Transverse colon (tissue), 4 donors: ENCODE measurements around the gene PSD. TPM values are rescaled to one million over a fixed set of nuclear protein-coding genes. Genes with fewer than 3 reads are reported as not detected.
"Not testable (repeated sequence)": the region's sequence is repeated elsewhere in the genome, so short reads cannot be mapped to it uniquely, and the experiment has no call there.

ENCODE experiments used
- DNase-seq: peaks from one replicate; pipeline ENCODE4 v3.0.0-alpha.2; 2019
- H3K27ac ChIP-seq, 4 donors: fragments of 200-600 bp; sonication (generic); 2 replicates each; pipeline ENCODE4 v1.5.1; 2016 to 2018; ENCODE audit warnings: inconsistent platforms in 4 of 4
- H3K27me3 ChIP-seq: fragments of 200-600 bp; sonication (generic); 2 replicates; pipeline ENCODE4 v1.5.1; 2017; ENCODE audit warnings: inconsistent platforms
- H3K36me3 ChIP-seq, 4 donors: fragments of 200-600 bp; sonication (generic); 2 replicates each; pipeline ENCODE4 v1.5.1; 2017 to 2019; ENCODE audit warnings: inconsistent platforms in 4 of 4
- H3K4me1 ChIP-seq, 4 donors: fragments of 200-600 bp; sonication (generic); 2 replicates each; pipeline ENCODE4 v1.5.1; 2017 to 2020; ENCODE audit warnings: inconsistent platforms in 4 of 4
- H3K4me3 ChIP-seq, 4 donors: fragments of 200-600 bp; sonication (generic); 1 replicate in 1 of 4; 2 replicates in 3 of 4; pipeline versions ENCODE4 v1.5.1 to v1.6.1; 2017 to 2019; ENCODE audit warnings: inconsistent platforms in 4 of 4
- H3K9me3 ChIP-seq, 2 donors: fragments of 200-600 bp; sonication (generic); 2 replicates each; pipeline ENCODE4 v1.5.1; 2017 to 2019; ENCODE audit warnings: inconsistent platforms in 2 of 2
- EP300 ChIP-seq: sonication (generic); formaldehyde crosslinking; IDR thresholded peaks from one replicate; pipeline ENCODE4 v1.6.1; 2017; ENCODE audit warnings: antibody characterized with exemption, low read depth
- POLR2A ChIP-seq: fragments of 450-650 bp; IDR thresholded peaks from one replicate; pipeline ENCODE4 v1.6.1; 2016; ENCODE audit warnings: antibody characterized with exemption, mild to moderate bottlenecking, moderate library complexity
- POLR2AphosphoS5 ChIP-seq, 3 donors: sonication (generic); formaldehyde crosslinking; IDR thresholded peaks; one replicate each; pipeline ENCODE4 v1.6.1; 2016; ENCODE audit warnings: antibody characterized with exemption in 3 of 3
- WGBS, 2 donors: methylation state at CpG; one replicate each; pipeline ENCODE4 v1.1.5; 2018; ENCODE audit warnings: low coverage in 1 of 2; 5-methylcytosine and 5-hydroxymethylcytosine counted together
- in situ Hi-C, 4 donors: fragments of 200-750 bp; cut with MboI; loops; one replicate each; pipeline versions ENCODE4 v1.15.0 to v1.15.1; 2017; ENCODE audit warnings: low sequenced_read_pairs in 3 of 4, low pct_ligation_motif_present in 1 of 4, low pct_unique_long_range_greater_than_20kb in 1 of 4
- intact Hi-C: fragments of 100-400 bp; cut with DNase I; formaldehyde crosslinking; loops from one replicate; pipeline ENCODE4 v1.15.1; 2023; ENCODE audit warnings: low total_unique reads
- total RNA-seq, 4 donors: library from RNA; depleted of rRNA; stranded (reverse); fragments of >200 nt; gene quantifications; one replicate each; pipeline ENCODE4 v1.1.0, GENCODE V29; 2016
- TF ChIP-seq, protein P1 (sequence below), 5 experiments: fragments of 200-600 bp in 3 of 5; fragments of 450-650 bp in 2 of 5; sonication (generic) in 3 of 5; IDR thresholded peaks; 1 replicate in 2 of 5; 2 replicates in 3 of 5; pipeline ENCODE4 v1.5.1; 2016 to 2017; ENCODE audit warnings: antibody characterized with exemption in 5 of 5, inconsistent platforms in 3 of 5, mild to moderate bottlenecking in 2 of 5, moderate library complexity in 1 of 5

The PSD gene
- total RNA-seq, 4 donors from 2014 or later: 38.9 to 56.1 (median 49.4) TPM

DNA sequence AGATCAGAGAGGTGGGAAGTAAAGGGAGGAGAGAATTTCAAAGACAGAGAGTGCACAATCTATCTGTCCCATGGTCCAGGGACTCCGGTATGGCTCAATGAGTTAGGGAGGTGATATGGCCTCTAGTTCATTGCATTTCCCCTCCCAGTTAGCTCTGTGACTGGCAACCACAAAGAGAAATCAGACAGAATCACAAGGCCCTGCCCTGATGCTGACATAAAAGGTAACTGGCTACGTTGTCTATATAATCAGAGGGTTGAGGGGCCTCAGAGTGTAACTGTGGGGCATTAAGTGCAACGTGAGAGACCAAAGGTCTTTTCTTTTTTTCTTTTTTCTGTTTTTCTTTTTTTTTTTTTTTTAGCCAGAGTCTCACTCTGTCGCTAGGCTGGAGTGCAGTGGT, 40.1 kb upstream of the PSD start:
- H3K27me3 ChIP-seq: no peaks in the 10 kb centered on the region
- H3K9me3 ChIP-seq: no peaks in the 10 kb centered on the region
- H3K36me3 ChIP-seq: no peaks in the 10 kb centered on the region
- H3K4me3 ChIP-seq: no peak overlapping the region
- intact Hi-C loops: no loop called here
- H3K27ac ChIP-seq: no peak overlapping the region
- WGBS, 2 donors: 74 to 79% methylated on average over 4 of the region's 4 CpGs
- DNase-seq: no peak
- peaks cover 11 to 28% (median 21%) of the 10 kb centered on the region in 4 donors for H3K4me1 ChIP-seq
- in situ Hi-C loops: no loop called here
- TF ChIP-seq EP300 (no peak), POLR2AphosphoS5 (IDR thresholded peaks at IDR 0.05) (no peak), POLR2A (no peak)
- TF ChIP-seq, protein P1, sequence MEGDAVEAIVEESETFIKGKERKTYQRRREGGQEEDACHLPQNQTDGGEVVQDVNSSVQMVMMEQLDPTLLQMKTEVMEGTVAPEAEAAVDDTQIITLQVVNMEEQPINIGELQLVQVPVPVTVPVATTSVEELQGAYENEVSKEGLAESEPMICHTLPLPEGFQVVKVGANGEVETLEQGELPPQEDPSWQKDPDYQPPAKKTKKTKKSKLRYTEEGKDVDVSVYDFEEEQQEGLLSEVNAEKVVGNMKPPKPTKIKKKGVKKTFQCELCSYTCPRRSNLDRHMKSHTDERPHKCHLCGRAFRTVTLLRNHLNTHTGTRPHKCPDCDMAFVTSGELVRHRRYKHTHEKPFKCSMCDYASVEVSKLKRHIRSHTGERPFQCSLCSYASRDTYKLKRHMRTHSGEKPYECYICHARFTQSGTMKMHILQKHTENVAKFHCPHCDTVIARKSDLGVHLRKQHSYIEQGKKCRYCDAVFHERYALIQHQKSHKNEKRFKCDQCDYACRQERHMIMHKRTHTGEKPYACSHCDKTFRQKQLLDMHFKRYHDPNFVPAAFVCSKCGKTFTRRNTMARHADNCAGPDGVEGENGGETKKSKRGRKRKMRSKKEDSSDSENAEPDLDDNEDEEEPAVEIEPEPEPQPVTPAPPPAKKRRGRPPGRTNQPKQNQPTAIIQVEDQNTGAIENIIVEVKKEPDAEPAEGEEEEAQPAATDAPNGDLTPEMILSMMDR (IDR thresholded peaks at IDR 0.05): no peak

DNA sequence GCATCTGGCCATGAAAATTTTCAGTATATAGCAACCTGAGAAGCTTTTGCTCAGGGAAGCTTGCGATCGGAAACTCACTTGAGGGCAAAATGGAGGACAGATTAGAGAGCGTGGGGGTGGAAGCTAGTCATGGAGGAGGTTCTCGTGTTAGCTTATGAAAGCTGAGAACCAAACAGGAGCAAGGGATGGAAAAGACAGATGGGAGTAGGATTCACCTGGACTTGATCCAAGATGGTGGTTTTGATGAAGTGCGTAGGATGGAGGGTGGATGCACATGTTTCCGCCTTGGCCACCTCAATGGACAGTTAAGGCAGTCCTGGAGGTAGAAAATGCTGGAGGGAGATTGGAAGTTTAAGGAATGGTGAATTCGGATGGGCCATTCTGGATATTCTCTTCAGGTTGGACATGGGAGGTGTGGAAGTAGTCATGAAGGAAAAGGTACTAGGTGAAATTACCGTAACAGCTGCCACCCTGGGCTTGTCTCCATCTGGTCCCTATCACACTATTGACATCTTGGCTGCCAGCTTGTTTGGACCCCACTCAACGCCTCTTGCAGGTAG, 39.1 kb upstream of the PSD start:
- no peak for DNase-seq
- 84 to 85% methylated on average over 7 to 9 of the region's 9 CpGs for WGBS, 2 donors

DNA sequence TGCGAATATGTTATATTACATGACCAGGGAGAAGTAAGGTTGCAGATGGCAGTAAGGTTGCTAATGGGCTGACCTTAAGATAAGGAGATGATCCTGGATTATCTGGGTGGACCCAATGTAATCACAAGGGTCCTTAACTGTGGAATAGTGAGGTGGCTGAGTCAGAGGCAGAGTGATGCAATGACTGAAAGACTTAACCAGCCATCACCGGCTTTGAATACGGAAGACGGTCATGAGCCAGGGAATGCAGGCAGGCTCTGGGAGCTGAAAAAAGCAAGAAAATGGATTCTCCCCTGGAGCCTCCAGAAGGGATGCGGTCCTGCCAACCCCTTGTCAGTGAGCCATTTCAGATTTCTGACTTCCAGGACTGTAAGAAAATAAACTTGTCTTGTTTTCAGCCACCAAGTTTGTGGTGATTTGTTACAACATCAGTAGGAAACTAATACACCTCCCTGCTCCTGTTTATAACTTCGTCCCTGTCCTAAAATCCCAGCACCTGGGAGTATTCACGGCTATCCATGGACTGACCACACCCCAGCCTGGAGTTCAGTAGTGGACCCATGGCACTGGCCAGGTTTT, 37.4 kb upstream of the PSD start:
- TF ChIP-seq EP300: no peak
- no peak for TF ChIP-seq POLR2A
- TF ChIP-seq, protein P1 (IDR thresholded peaks at IDR 0.05): no peak
- TF ChIP-seq POLR2AphosphoS5 (IDR thresholded peaks at IDR 0.05): no peak
- peaks cover 0 to 17% (median 11%) of the 10 kb centered on the region in 4 donors for H3K4me1 ChIP-seq
- in situ Hi-C loops: no loop called here

More for the DNA sequence above, 39.1 kb upstream of the PSD start:
- H3K4me1 ChIP-seq: peaks cover 11 to 22% (median 15%) of the 10 kb centered on the region in 4 donors
- H3K4me3 ChIP-seq: no peak overlapping the region
- in situ Hi-C loops: no loop called here
- TF ChIP-seq POLR2AphosphoS5 (IDR thresholded peaks at IDR 0.05) (no peak), EP300 (no peak), POLR2A (no peak)
- H3K27me3 ChIP-seq: no peaks in the 10 kb centered on the region
- H3K9me3 ChIP-seq: no peaks in the 10 kb centered on the region
- H3K27ac ChIP-seq: no peak overlapping the region
- intact Hi-C loops: no loop called here
- H3K36me3 ChIP-seq: no peaks in the 10 kb centered on the region

DNA sequence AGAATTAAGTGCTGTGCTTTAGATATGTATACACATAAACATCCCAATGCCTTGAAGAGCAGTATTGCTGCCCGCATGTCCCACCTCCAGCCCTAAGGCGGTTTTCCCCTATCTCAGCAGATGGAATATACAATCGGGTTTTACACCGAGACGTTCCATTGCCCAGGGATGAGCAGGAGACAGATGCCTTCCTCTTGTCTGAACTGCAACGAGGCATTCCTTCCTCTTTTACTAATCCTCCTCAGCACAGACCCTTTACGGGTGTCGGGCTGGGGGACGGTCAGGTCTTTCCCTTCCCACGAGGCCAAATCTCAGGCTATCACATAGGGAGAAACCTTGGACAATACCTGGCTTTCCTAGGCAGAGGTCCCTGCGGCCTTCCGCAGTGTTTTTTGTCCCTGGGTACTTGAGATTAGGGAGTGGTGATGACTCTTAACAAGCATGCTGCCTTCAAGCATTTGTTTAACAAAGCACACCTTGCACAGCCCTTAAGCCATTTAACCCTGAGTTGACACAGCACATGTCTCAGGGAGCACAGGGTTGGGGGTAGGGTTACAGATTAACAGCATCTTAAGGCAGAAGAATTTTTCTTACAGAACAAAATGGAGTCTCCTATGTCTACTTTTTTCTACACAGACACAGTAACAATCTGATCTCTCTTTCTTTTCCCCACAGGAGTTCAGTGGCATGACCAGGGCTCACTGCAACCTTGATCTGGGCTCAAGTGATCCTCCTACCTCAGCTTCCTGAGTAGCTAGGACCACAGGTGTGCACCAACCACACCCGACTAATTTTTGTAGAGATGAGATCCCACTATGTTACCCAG, 36.3 kb upstream of the PSD start:
- in situ Hi-C loops, H3K27me3 ChIP-seq, H3K4me3 ChIP-seq, H3K9me3 ChIP-seq, H3K36me3 ChIP-seq, intact Hi-C loops, H3K27ac ChIP-seq, DNase-seq: not testable (repeated sequence)
- peaks cover 0 to 13% (median 7%) of the 10 kb centered on the region in 4 donors for H3K4me1 ChIP-seq
- 82 to 100% methylated on average over 2 to 13 of the region's 13 CpGs for WGBS, 2 donors

More for the DNA sequence above, 37.4 kb upstream of the PSD start:
- intact Hi-C loops: no loop called here
- WGBS, 2 donors: 81 to 100% methylated on average over 2 to 7 of the region's 7 CpGs
- Histone ChIP-seq H3K9me3 (no peaks in the 10 kb centered on the region), H3K27ac (no peak overlapping the region), H3K4me3 (no peak overlapping the region), H3K36me3 (no peaks in the 10 kb centered on the region), H3K27me3 (no peaks in the 10 kb centered on the region)
- DNase-seq: peak; percentile 28

DNA sequence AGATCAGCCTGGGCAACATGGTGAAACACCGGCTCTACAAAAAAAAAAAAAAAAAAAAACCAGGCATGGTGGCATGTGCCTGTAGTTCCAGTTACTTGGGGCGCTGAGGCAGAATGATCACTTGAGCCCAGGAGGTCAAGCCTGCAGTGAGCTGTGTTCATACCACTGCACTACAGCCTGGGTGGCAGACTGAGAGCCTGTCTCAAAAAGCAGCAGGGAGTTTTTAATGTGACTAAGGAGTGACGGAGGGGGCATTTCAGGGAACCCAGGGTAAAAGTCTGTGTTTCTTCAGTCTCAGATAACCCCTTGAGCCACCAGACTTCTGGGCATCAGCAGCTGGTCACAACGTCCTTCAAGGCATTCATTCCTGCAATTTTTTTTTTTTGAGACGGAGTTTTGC, 34.9 kb upstream of the PSD start:
- DNase-seq: no peak
- Histone ChIP-seq H3K36me3 (no peaks in the 10 kb centered on the region), H3K27ac (peak overlapping the region; percentile 22 to 58 (median 37)), H3K4me3 (no peak overlapping the region), H3K9me3 (no peaks in the 10 kb centered on the region), H3K27me3 (no peaks in the 10 kb centered on the region), H3K4me1 (peaks cover 4 to 16% (median 9%) of the 10 kb centered on the region in 4 donors)
- TF ChIP-seq POLR2AphosphoS5 (IDR thresholded peaks at IDR 0.05): no peak
- no peak for TF ChIP-seq EP300
- no peak for TF ChIP-seq POLR2A
- TF ChIP-seq, protein P1 (IDR thresholded peaks at IDR 0.05): no peak
- WGBS, 2 donors: 80 to 87% methylated on average over 5 of the region's 5 CpGs
- in situ Hi-C loops: no loop called here
- intact Hi-C loops: no loop called here
